H9 (cell line): ENCODE measurements around the gene LRRC15. TPM values are rescaled to one million over a fixed set of nuclear protein-coding genes. Genes with fewer than 3 reads are reported as not detected.

Experiments
- DNase-seq: peaks from one replicate; pipeline ENCODE4 v3.0.0-alpha.2; 2017
- H2AFZ ChIP-seq: one replicate; pipeline ENCODE4 v1.6.1; 2013; ENCODE audit warnings: mild to moderate bottlenecking, low read length, control low read depth, moderate library complexity
- H2AK5ac ChIP-seq: 2 replicates; pipeline ENCODE4 v1.6.1; 2013; ENCODE audit warnings: low read length, control low read depth, mixed read lengths; ENCODE audit not compliant: insufficient read length
- H2BK120ac ChIP-seq: one replicate; pipeline ENCODE4 v1.6.1; 2013; ENCODE audit warnings: low read depth, mild to moderate bottlenecking, low read length, control low read depth, inconsistent platforms; ENCODE audit not compliant: poor library complexity, severe bottlenecking
- H2BK12ac ChIP-seq: 2 replicates; pipeline ENCODE4 v1.6.1; 2013; ENCODE audit warnings: low read length, control low read depth, mixed read lengths, low read depth; ENCODE audit not compliant: insufficient read length
- H2BK15ac ChIP-seq: 2 replicates; pipeline ENCODE4 v1.6.1; 2013; ENCODE audit warnings: low read depth, low read length, control low read depth
- H2BK20ac ChIP-seq: one replicate; pipeline ENCODE4 v1.6.1; 2013; ENCODE audit warnings: low read depth, mild to moderate bottlenecking, low read length, control low read depth, inconsistent platforms; ENCODE audit not compliant: poor library complexity, severe bottlenecking
- H2BK5ac ChIP-seq: 2 replicates; pipeline ENCODE4 v1.6.1; 2013; ENCODE audit warnings: low read length, control low read depth, mixed read lengths; ENCODE audit not compliant: insufficient read length
- H3K14ac ChIP-seq: 2 replicates; pipeline ENCODE4 v1.6.1; 2013; ENCODE audit warnings: low read length, control low read depth; ENCODE audit not compliant: insufficient read depth
- H3K18ac ChIP-seq: 2 replicates; pipeline ENCODE4 v1.6.1; 2013; ENCODE audit warnings: low read depth, mild to moderate bottlenecking, mixed read lengths, low read length, control low read depth; ENCODE audit not compliant: insufficient read length
- H3K23ac ChIP-seq: 2 replicates; pipeline ENCODE4 v1.6.1; 2013; ENCODE audit warnings: low read length, control low read depth, mixed read lengths, low read depth; ENCODE audit not compliant: insufficient read length
- H3K23me2 ChIP-seq: 2 replicates; pipeline ENCODE4 v1.6.1; 2013; ENCODE audit warnings: low read depth, mild to moderate bottlenecking, mixed read lengths, low read length, control low read depth; ENCODE audit not compliant: insufficient read length, poor library complexity, severe bottlenecking
- H3K27ac ChIP-seq: 2 replicates; pipeline ENCODE4 v1.5.1; 2013; ENCODE audit warnings: low read length, control low read depth, mixed read lengths, low read depth; ENCODE audit not compliant: insufficient read length
- H3K27me3 ChIP-seq: 2 replicates; pipeline ENCODE4 v1.6.1; 2013; ENCODE audit warnings: low read length, control low read depth, inconsistent platforms; ENCODE audit not compliant: insufficient read depth
- H3K4ac ChIP-seq: 2 replicates; pipeline ENCODE4 v1.6.1; 2013; ENCODE audit warnings: low read depth, mild to moderate bottlenecking, control low read depth, inconsistent platforms, low read length, moderate library complexity
- H3K4me1 ChIP-seq: 2 replicates; pipeline ENCODE4 v1.6.1; 2013; ENCODE audit warnings: low read length, control low read depth, inconsistent platforms; ENCODE audit not compliant: insufficient read depth
- H3K4me2 ChIP-seq: 2 replicates; pipeline ENCODE4 v1.6.1; 2013; ENCODE audit warnings: low read length, control low read depth, mixed read lengths; ENCODE audit not compliant: insufficient read length, insufficient read depth
- H3K56ac ChIP-seq: 2 replicates; pipeline ENCODE4 v1.6.1; 2013; ENCODE audit warnings: low read depth, mild to moderate bottlenecking, mixed read lengths, low read length, control low read depth; ENCODE audit not compliant: insufficient read length
- H3K79me1 ChIP-seq: 2 replicates; pipeline ENCODE4 v1.6.1; 2013; ENCODE audit warnings: low read depth, mild to moderate bottlenecking, moderate library complexity, low read length, control low read depth, inconsistent platforms; ENCODE audit not compliant: insufficient read depth, poor library complexity, severe bottlenecking
- H3K79me2 ChIP-seq: 2 replicates; pipeline ENCODE4 v1.6.1; 2013; ENCODE audit warnings: low read length, control low read depth, inconsistent platforms; ENCODE audit not compliant: insufficient read depth
- H3K9ac ChIP-seq: 2 replicates; pipeline ENCODE4 v1.6.1; 2013; ENCODE audit warnings: low read length, control low read depth, mixed read lengths; ENCODE audit not compliant: insufficient read length; ENCODE audit errors: extremely low read depth
- H3K9me3 ChIP-seq: one replicate; pipeline ENCODE4 v1.6.1; 2013; ENCODE audit warnings: low read depth, low read length, inconsistent platforms; ENCODE audit not compliant: control insufficient read depth
- H3T11ph ChIP-seq: one replicate; pipeline ENCODE4 v1.6.1; 2013; ENCODE audit warnings: mild to moderate bottlenecking, low read length, control low read depth, inconsistent platforms
- H4K20me1 ChIP-seq: one replicate; pipeline ENCODE4 v1.6.1; 2013; ENCODE audit not compliant: control insufficient read depth, insufficient read length, insufficient read depth
- H4K5ac ChIP-seq: 2 replicates; pipeline ENCODE4 v1.6.1; 2013; ENCODE audit warnings: low read depth, mild to moderate bottlenecking, mixed read lengths, low read length, control low read depth; ENCODE audit not compliant: insufficient read length
- H4K8ac ChIP-seq: replicated peaks from 2 replicates; pipeline ENCODE4 v1.6.1; 2013; ENCODE audit warnings: low read length, control low read depth, mixed read lengths, low read depth; ENCODE audit not compliant: insufficient read length
- H4K91ac ChIP-seq: 2 replicates; pipeline ENCODE4 v1.6.1; 2013; ENCODE audit warnings: low read depth, mild to moderate bottlenecking, moderate library complexity, mixed read lengths, low read length, control low read depth; ENCODE audit not compliant: insufficient read length
- H3K27ac Mint-ChIP-seq, 3 experiments: 2 replicates in 2 of 3; 3 replicates in 1 of 3; pipeline ENCODE4 v1.8.0; 2020 to 2021; ENCODE audit warnings: mixed read lengths in 3 of 3, mild to moderate bottlenecking in 1 of 3, moderate library complexity in 1 of 3
- H3K27me3 Mint-ChIP-seq: 2 replicates; pipeline ENCODE4 v1.8.0; 2021; ENCODE audit warnings: low read depth, mild to moderate bottlenecking, moderate library complexity, mixed read lengths
- H3K36me3 Mint-ChIP-seq, 3 experiments: 2 replicates in 2 of 3; 3 replicates in 1 of 3; pipeline ENCODE4 v1.8.0; 2020 to 2021; ENCODE audit warnings: low read depth in 3 of 3, mixed read lengths in 3 of 3; ENCODE audit not compliant: insufficient read depth in 1 of 3
- H3K4me1 Mint-ChIP-seq, 2 experiments: 2 replicates each; pipeline ENCODE4 v1.8.0; 2020; ENCODE audit warnings: mixed read lengths in 2 of 2
- H3K4me3 Mint-ChIP-seq, 2 experiments: 2 replicates in 1 of 2; 3 replicates in 1 of 2; pipeline ENCODE4 v1.8.0; 2020 to 2021; ENCODE audit warnings: mild to moderate bottlenecking in 2 of 2, mixed read lengths in 2 of 2, moderate library complexity in 1 of 2
- H3K9me3 Mint-ChIP-seq, 2 experiments: 2 replicates in 1 of 2; 3 replicates in 1 of 2; pipeline ENCODE4 v1.8.0; 2020; ENCODE audit warnings: mild to moderate bottlenecking in 2 of 2, mixed read lengths in 2 of 2, moderate library complexity in 1 of 2
- CTCF ChIP-seq: fragments of 200-600 bp; sonication (generic); conservative IDR thresholded peaks from 3 replicates; pipeline ENCODE4 v1.8.0; 2021; ENCODE audit warnings: antibody characterized with exemption, mild to moderate bottlenecking
- WGBS: extraction: QIAGEN DNeasy Blood & Tissue Kit; methylation state at CpG from one replicate; pipeline ENCODE4 v1.1.7; 2013; ENCODE audit warnings: missing lambda C conversion rate, low lambda C conversion rate, mixed read lengths; ENCODE audit not compliant: insufficient read length; ENCODE audit errors: extremely low coverage; 5-methylcytosine and 5-hydroxymethylcytosine counted together
- total RNA-seq: library from RNA; stranded (reverse); gene quantifications from 2 replicates; pipeline ENCODE4 v1.2.1, GENCODE V29; 2021

LRRC15 gene
- total RNA-seq, 1 experiment from 2014 or later = 0.07 TPM

- H3K79me2 ChIP-seq = no peaks in the 10 kb centered on the region
- H4K20me1 ChIP-seq = peaks cover 5% of the 10 kb centered on the region
- no peak overlapping the region for H3K14ac ChIP-seq
- no peaks in the 10 kb centered on the region; a peak in 1 of 5 replicates for H3K9me3 Mint-ChIP-seq
- H3K27ac Mint-ChIP-seq = no peak overlapping the region
- no peak overlapping the region for H2BK20ac ChIP-seq
- H3K56ac ChIP-seq = no peak overlapping the region
- no peak overlapping the region for H2AFZ ChIP-seq
- H2BK12ac ChIP-seq = no peak overlapping the region
- no peak overlapping the region for H3K9ac ChIP-seq
- H4K91ac ChIP-seq = no peak overlapping the region
- H2AK5ac ChIP-seq = no peak overlapping the region
- WGBS = no CpG with 5 or more reads among the region's 7 CpGs
- no peak overlapping the region for H2BK5ac ChIP-seq
- H4K8ac ChIP-seq = no peak overlapping the region
- H3K9me3 ChIP-seq = no peaks in the 10 kb centered on the region
- peaks cover 38% of the 10 kb centered on the region for H3K27me3 Mint-ChIP-seq
- no peak for DNase-seq
- no peak overlapping the region for H3K18ac ChIP-seq
- no peak overlapping the region for H3T11ph ChIP-seq
- no peak overlapping the region for H3K4me2 ChIP-seq
- H3K36me3 Mint-ChIP-seq = no peaks in the 10 kb centered on the region; a peak in 1 of 7 replicates
- no peaks in the 10 kb centered on the region for H3K79me1 ChIP-seq
- no peak overlapping the region for H3K23ac ChIP-seq
- H3K4me1 ChIP-seq = no peaks in the 10 kb centered on the region
- H3K4me1 Mint-ChIP-seq = peaks cover 17 to 24% of the 10 kb centered on the region in 2 experiments
- H2BK120ac ChIP-seq = no peak overlapping the region
- H3K27ac ChIP-seq = no peak overlapping the region
- no peak overlapping the region for H3K4ac ChIP-seq
- H4K5ac ChIP-seq = no peak overlapping the region
- H2BK15ac ChIP-seq = no peak overlapping the region
- peaks cover 5% of the 10 kb centered on the region for H3K23me2 ChIP-seq
- peaks cover 11% of the 10 kb centered on the region; the same call in 1 of the 2 replicates for H3K27me3 ChIP-seq
- H3K4me3 Mint-ChIP-seq = no peak overlapping the region
- TF ChIP-seq CTCF = no peak
Measured at GRCh38 chr3:194329583-194329965, 40.0 kb downstream of the LRRC15 start.
